HAP-1 (cell line): ENCODE results near the gene RFPL1.

ENCODE experiments used
- DNase-seq, 2 experiments: peaks; one replicate each; pipeline ENCODE4 v3.0.0-alpha.2; 2016 to 2020; ENCODE audit warnings: low spot score in 2 of 2
- H3K27me3 ChIP-seq: fragments of 250-450 bp; sonication (Bioruptor Pico); 2 replicates; pipeline ENCODE4 v1.5.1; 2020; ENCODE audit warnings: low read depth, mild to moderate bottlenecking, moderate library complexity
- H3K36me3 ChIP-seq: fragments of 250-450 bp; sonication (Bioruptor Pico); replicated peaks from 2 replicates; pipeline ENCODE4 v1.5.1; 2020; ENCODE audit warnings: mild to moderate bottlenecking
- H3K4me1 ChIP-seq: fragments of 250-450 bp; sonication (Bioruptor Pico); 2 replicates; pipeline ENCODE4 v1.5.1; 2020; ENCODE audit warnings: mild to moderate bottlenecking
- H3K4me3 ChIP-seq: fragments of 250-450 bp; sonication (Bioruptor Pico); 2 replicates; pipeline ENCODE4 v1.5.1; 2020; ENCODE audit warnings: mild to moderate bottlenecking, moderate library complexity
- H3K9me3 ChIP-seq: fragments of 250-450 bp; sonication (Bioruptor Pico); 2 replicates; pipeline ENCODE4 v1.5.1; 2020; ENCODE audit warnings: mild to moderate bottlenecking, moderate library complexity
- in situ Hi-C: fragments of 300-500 bp; cut with MboI; formaldehyde crosslinking; loops from 3 replicates; pipeline ENCODE4 v1.14.3; 2020; ENCODE audit warnings: low sequenced_read_pairs, inconsistent platforms, mixed read lengths

Gene RFPL1

GRCh38 chr22:29477723-29478318 lies 39.4 kb downstream of the RFPL1 start:
- Histone ChIP-seq H3K4me1 (0 out of 2 replicates have a peak, but pooled peaks cover 5% of the 10 kb centered on the region), H3K9me3 (no peaks in the 10 kb centered on the region), H3K36me3 (no peaks in the 10 kb centered on the region), H3K27me3 (peaks cover 11% of the 10 kb centered on the region), H3K4me3 (no peak overlapping the region)
- in situ Hi-C loops, result no loop called here
- DNase-seq, result no peak

- H3K36me3 ChIP-seq, result no peaks in the 10 kb centered on the region
- no peak overlapping the region for H3K4me3 ChIP-seq
- in situ Hi-C loops, result no loop called here
- peaks cover 11% of the 10 kb centered on the region for H3K27me3 ChIP-seq
- peak in 1 of 2 experiments; percentile 65 for DNase-seq
- 0 out of 2 replicates have a peak, but pooled peaks cover 5% of the 10 kb centered on the region for H3K4me1 ChIP-seq
- H3K9me3 ChIP-seq, result no peaks in the 10 kb centered on the region
Observed at GRCh38 chr22:29478326-29479276, 40.2 kb downstream of the RFPL1 start.

GRCh38 chr22:29479417-29480261 lies 41.3 kb downstream of the RFPL1 start, which contains the start of gene NEFH:
Gene NEFH, plus strand, starts transcription at chr22:29480218. Its CDS starts 45 bp downstream, at chr22:29480263.
- DNase-seq, result no peak
- H3K36me3 ChIP-seq, result no peaks in the 10 kb centered on the region
- in situ Hi-C loops, result no loop called here
- no peaks in the 10 kb centered on the region for H3K9me3 ChIP-seq
- H3K4me3 ChIP-seq, result no peak within 1 kb of the TSS
- 0 out of 2 replicates have a peak, but pooled peaks cover 5% of the 10 kb centered on the region for H3K4me1 ChIP-seq
- H3K27me3 ChIP-seq, result peaks cover 8% of the 10 kb centered on the region

GRCh38 chr22:29480262-29480511 lies 41.8 kb downstream of the RFPL1 start:
- in situ Hi-C loops, result no loop called here
- no peak for DNase-seq
- no peak overlapping the region for H3K4me3 ChIP-seq
- peaks cover 8% of the 10 kb centered on the region for H3K27me3 ChIP-seq
- H3K36me3 ChIP-seq, result no peaks in the 10 kb centered on the region
- H3K4me1 ChIP-seq, result 0 out of 2 replicates have a peak, but pooled peaks cover 5% of the 10 kb centered on the region
- H3K9me3 ChIP-seq, result no peaks in the 10 kb centered on the region

GRCh38 chr22:29480512-29481264 lies 42.3 kb downstream of the RFPL1 start:
- Histone ChIP-seq H3K27me3 (peaks cover 8% of the 10 kb centered on the region), H3K4me1 (0 out of 2 replicates have a peak, but pooled peaks cover 5% of the 10 kb centered on the region), H3K36me3 (no peaks in the 10 kb centered on the region), H3K9me3 (no peaks in the 10 kb centered on the region), H3K4me3 (no peak overlapping the region)
- DNase-seq, result no peak
- in situ Hi-C loops, result no loop called here

GRCh38 chr22:29481265-29482000 lies 43.0 kb downstream of the RFPL1 start:
- Histone ChIP-seq H3K36me3 (no peaks in the 10 kb centered on the region), H3K9me3 (no peaks in the 10 kb centered on the region), H3K27me3 (peaks cover 8% of the 10 kb centered on the region), H3K4me3 (no peak overlapping the region), H3K4me1 (0 out of 2 replicates have a peak, but pooled peaks cover 5% of the 10 kb centered on the region)
- peak; percentile 16 to 62 for DNase-seq
- in situ Hi-C loops, result no loop called here

- Histone ChIP-seq H3K9me3 (no peaks in the 10 kb centered on the region), H3K27me3 (peaks cover 7% of the 10 kb centered on the region), H3K4me1 (0 out of 2 replicates have a peak, but pooled peaks cover 5% of the 10 kb centered on the region), H3K4me3 (no peak overlapping the region), H3K36me3 (no peaks in the 10 kb centered on the region)
- in situ Hi-C loops, result no loop called here
- no peak for DNase-seq
Observed at GRCh38 chr22:29482253-29482652, 43.9 kb downstream of the RFPL1 start.

GRCh38 chr22:29482726-29483125 lies 44.3 kb downstream of the RFPL1 start:
- 0 out of 2 replicates have a peak, but pooled peaks cover 5% of the 10 kb centered on the region for H3K4me1 ChIP-seq
- no peaks in the 10 kb centered on the region for H3K36me3 ChIP-seq
- in situ Hi-C loops, result no loop called here
- no peaks in the 10 kb centered on the region for H3K9me3 ChIP-seq
- H3K4me3 ChIP-seq, result no peak overlapping the region
- peaks cover 4% of the 10 kb centered on the region; the same call in 1 of the 2 replicates for H3K27me3 ChIP-seq
- DNase-seq, result no peak

GRCh38 chr22:29483254-29483653 lies 44.9 kb downstream of the RFPL1 start:
- Histone ChIP-seq H3K4me3 (no peak overlapping the region), H3K36me3 (no peaks in the 10 kb centered on the region), H3K9me3 (no peaks in the 10 kb centered on the region), H3K4me1 (0 out of 2 replicates have a peak, but pooled peaks cover 5% of the 10 kb centered on the region), H3K27me3 (peaks cover 2% of the 10 kb centered on the region; the same call in 1 of the 2 replicates)
- in situ Hi-C loops, result no loop called here
- DNase-seq, result no peak

GRCh38 chr22:29484642-29485041 lies 46.3 kb downstream of the RFPL1 start:
- peaks cover 2% of the 10 kb centered on the region; the same call in 1 of the 2 replicates for H3K9me3 ChIP-seq
- no peak overlapping the region for H3K4me3 ChIP-seq
- no peaks in the 10 kb centered on the region for H3K27me3 ChIP-seq
- no peaks in the 10 kb centered on the region for H3K36me3 ChIP-seq
- DNase-seq, result no peak
- in situ Hi-C loops, result no loop called here
- H3K4me1 ChIP-seq, result 0 out of 2 replicates have a peak, but pooled peaks cover 5% of the 10 kb centered on the region

- no peak for DNase-seq
- Histone ChIP-seq H3K27me3 (no peaks in the 10 kb centered on the region), H3K4me1 (0 out of 2 replicates have a peak, but pooled peaks cover 5% of the 10 kb centered on the region), H3K4me3 (no peak overlapping the region), H3K9me3 (peaks cover 2% of the 10 kb centered on the region; the same call in 1 of the 2 replicates), H3K36me3 (no peaks in the 10 kb centered on the region)
- in situ Hi-C loops, result no loop called here
Observed at GRCh38 chr22:29485448-29485847, 47.1 kb downstream of the RFPL1 start.

- Histone ChIP-seq H3K36me3 (no peaks in the 10 kb centered on the region), H3K9me3 (peaks cover 2% of the 10 kb centered on the region; the same call in 1 of the 2 replicates), H3K4me1 (no peaks in the 10 kb centered on the region), H3K4me3 (no peak overlapping the region), H3K27me3 (no peaks in the 10 kb centered on the region)
- no peak for DNase-seq
- in situ Hi-C loops, result no loop called here
Observed at GRCh38 chr22:29487426-29487986, 49.1 kb downstream of the RFPL1 start.
